LoVo (cell line): Measurements from ENCODE around the gene NDUFA7.
"Not testable (repeated sequence)": the region's sequence is repeated elsewhere in the genome, so short reads cannot be mapped to it uniquely, and the experiment has no call there.

Experiments used
- DNase-seq: peaks from one replicate; pipeline ENCODE4 v3.0.0-alpha.2; 2016; ENCODE audit warnings: low spot score

NDUFA7 gene

DNA sequence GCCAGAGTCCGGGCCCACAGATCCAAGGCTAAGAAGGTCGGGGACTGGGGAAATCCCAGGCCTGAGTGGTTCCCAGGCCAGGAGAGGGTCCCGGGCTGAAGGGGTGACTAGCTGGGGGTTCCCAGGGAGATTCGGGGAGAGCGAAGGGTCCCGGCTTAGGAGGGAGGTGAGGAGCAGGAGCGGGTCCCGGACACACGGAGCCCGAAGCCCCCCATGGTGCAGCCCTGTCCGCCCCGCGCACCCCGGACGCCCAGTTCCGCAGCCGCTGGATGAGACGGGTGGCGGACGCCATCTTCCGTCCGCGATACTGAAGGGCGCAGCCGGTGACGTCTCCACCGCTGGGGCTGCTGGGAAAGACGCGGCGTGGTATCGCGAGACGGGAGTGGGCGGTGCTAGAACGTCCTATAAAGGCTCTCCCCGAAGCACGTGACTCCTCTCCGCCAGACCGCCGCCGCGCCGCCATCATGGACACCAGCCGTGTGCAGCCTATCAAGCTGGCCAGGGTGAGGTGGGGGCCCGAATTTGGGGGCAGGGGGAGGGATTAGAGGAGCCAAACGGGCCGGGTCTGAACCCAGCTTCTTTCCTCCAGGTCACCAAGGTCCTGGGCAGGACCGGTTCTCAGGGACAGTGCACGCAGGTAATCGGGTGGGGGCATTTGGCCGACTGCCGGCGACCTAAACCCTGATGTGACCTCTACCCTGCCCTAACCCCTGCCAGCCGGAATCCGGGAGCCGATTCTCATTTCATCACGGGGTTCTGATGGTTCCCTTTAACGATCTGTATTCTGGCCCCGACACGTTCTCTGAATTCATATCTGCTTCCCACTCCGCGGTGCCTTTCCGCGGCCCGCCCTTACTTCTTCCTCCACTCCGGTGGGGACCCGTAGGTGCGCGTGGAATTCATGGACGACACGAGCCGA lies at the start of gene NDUFA7, which contains the start of gene RPS28:
TSS of gene NDUFA7 (minus strand) at position 309 of the 919 bp plus-strand sequence. CDS start at position 292, 17 bp downstream.
TSS of gene RPS28 (plus strand) at position 430 of the 919 bp plus-strand sequence. CDS start at position 465, 35 bp downstream.
- DNase-seq = peak; percentile 97

DNA sequence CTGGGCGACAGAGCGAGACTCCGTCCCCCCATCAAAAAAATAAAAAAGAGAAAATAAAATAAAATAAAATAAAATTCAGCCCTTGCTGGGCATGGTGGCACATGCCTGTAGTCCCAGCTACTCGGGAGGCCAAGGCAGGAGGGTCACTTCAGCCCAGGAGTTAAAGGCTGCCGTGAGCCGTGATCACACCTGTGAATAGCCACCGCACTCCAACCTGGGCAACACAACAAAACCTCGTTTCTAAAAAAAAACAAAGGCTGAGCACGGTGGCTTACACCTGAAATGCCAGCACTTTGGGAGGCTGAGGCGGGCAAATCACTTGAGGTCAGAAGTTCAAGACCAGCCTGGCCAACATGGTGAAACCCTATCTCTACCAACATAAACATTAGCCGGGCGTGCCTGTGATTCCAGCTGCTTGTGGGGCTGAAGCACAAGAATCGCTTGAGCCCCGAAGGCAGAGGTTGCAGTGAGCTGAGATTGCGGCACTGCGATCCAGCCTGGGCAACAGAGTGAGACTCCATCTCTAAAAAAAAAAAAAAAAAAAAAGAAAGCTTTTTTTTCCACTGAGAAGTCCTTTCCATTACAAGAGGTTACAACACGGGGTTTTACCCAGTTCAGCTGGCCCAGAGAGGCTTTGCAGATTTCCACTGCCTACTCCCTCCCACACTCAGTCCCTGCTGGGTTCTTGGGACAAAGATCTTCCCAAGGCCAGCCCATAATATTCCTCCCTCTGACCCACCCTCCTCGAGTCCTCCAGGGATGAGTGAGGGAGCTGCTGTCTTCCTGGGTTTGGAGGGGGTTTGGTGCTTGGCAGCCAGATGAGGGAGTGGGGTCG lies 49.2 kb upstream of the NDUFA7 start:
- DNase-seq = no peak

DNA sequence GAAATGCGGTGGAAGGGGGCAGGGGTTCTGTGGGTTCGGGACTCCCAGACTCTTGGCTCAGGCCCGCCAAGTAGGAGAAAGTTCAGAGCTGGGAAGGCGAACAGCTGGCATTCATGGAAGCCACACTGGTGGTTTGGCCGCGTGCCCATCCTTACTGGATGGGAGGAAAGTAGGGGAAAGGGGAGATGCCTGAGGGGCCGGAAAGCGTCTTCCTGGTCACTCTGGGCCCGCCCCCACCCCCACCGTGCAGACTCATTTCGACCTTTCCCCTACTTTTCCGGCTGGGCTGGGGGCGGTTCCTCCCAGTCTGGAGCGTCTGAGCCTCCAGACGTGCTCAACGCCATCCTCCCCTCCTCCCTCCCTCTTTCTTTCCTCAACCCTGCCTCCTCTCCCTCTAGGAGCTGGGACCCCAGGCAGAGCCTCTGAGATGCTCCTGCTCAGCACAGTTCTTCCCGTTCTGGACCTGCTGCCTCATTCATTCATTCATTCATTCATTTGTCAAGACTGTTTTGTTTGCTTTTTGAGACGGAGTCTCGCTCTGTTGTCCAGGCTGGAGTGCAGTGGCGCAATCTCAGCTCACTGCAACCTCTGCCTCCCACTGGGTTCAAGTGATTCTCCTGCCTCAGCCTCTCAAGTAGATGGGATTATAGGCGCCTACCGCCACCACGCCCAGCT lies 46.3 kb upstream of the NDUFA7 start:
- DNase-seq = peak; percentile 79

DNA sequence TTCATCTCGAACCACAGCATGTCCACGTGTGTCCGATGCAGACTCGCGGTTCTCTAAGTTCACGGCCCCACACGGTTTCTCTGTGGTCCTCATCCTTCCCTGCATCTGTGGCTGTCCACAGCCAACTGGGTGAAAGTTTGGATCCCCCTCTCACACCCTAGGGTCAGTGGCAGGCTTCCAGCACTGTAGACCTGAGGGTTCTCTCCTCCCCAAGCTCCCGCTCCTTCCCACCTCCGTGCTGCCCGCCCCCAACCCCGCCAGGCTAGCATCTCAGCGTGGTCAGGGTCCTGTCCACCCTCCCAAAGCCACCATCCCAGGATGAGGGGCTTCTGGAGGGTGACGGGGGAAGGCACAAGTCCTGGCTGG lies 45.8 kb upstream of the NDUFA7 start:
- no peak for DNase-seq

DNA sequence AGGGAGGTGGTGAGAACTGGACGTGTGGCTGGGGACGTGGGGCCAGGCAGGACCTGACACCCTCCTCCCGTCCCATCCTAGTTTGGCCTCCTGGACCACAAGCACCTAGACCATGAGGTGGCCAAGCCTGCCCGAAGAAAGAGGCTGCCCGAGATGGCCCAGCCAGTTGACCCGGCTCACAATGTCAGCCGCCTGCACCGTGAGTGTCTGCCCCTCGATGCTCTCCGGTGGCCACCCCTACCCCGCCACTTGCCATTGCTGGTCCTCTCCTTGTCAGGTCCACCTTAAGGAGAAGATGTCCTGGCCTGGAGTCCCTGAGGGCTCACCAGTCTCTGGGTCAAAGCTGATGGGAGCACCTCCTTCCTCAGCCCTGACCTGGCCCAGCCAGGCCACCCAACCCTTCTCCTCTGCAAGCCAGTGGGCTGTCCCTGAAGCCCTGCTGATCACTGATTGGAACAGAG lies 45.0 kb upstream of the NDUFA7 start:
- DNase-seq = no peak

DNA sequence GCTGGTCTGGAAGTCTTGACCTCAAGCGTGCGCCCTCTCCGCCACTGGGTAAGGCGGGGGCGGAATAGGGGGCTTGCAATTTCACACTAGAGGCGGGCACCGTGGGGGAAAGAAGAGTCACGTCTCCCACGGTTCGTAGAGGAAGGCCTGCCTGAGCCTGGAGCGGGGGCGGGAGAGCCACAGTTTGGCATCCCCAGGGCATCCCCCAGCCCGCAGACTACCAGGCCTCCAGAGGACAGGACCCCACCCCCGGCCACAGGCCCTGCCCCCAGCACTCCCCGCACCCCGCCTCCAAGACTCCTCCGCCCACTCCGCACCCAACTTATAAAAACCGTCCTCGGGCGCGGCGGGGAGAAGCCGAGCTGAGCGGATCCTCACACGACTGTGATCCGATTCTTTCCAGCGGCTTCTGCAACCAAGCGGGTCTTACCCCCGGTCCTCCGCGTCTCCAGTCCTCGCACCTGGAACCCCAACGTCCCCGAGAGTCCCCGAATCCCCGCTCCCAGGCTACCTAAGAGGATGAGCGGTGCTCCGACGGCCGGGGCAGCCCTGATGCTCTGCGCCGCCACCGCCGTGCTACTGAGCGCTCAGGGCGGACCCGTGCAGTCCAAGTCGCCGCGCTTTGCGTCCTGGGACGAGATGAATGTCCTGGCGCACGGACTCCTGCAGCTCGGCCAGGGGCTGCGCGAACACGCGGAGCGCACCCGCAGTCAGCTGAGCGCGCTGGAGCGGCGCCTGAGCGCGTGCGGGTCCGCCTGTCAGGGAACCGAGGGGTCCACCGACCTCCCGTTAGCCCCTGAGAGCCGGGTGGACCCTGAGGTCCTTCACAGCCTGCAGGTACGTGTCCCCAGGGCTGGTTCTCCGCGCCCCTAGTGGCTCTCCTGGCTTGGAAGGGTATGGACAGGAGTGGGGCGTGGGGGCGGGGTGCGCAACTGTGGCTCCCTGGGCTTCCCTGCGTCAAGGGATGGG lies 42.9 kb upstream of the NDUFA7 start, which contains the start of gene ANGPTL4:
TSS of gene ANGPTL4 (plus strand) at position 353 of the 969 bp plus-strand sequence. CDS start at position 520, 167 bp downstream.
- DNase-seq = peak; percentile 76

DNA sequence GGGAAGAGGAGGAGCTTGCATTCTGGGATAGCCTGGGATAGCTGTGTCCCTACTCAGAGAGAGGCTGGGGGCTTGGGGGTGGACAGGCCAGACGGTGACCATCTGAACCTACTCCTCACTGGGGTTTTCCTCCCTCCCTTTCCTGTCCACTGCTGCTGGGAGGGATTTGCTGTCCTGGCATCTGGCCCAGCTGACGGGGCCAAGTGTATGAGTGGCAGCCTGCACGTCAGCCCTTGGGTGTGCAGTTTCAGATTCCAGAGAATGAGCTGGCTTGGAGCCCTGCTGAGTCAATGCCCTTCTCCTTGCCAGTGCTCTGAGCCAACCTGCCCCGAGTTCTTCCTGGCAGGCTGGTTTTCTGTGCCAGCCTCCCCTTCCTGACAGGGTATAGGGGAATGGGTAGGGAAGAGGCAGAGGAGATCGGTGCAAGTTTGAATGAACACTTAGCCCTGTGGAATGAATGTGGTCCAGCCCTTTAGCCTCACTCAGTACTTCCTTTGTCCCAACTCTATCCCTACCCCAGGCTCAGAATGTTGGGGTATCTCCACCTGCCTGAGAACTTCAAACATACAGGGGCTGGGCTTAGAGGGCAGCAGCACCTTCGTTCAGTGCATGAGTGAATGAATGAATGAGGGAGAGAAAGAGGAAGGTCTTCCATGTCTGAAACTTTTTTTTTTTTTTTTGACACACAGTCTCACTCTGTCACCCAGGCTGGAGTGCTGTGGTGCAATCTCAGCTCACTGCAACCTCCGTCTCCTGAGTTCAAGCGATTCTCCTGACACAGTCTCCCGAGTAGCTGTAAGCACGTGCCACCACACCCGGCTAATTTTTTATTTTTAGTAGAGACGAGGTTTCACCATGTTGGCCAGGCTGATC lies 41.0 kb upstream of the NDUFA7 start:
- peak; percentile 96 for DNase-seq

DNA sequence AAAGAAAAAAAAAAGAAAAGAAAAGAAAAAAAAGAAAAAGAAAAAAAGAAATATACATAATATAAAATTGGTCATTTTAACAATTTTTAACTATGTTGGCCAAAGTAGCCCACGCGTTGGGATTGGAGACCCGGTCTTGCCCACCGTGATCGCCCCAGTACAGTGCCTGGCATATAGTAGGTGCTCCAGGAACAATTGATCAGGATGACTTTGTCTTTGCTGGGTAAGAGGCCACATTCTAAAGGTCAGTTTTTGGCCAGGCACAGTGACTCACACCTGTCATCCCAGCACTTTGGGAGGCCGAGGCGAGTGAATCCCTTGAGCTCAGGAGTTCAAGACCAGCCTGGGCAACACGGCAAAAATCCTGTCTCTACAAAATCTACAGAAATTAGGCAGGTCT lies 39.0 kb upstream of the NDUFA7 start:
- no peak for DNase-seq

DNA sequence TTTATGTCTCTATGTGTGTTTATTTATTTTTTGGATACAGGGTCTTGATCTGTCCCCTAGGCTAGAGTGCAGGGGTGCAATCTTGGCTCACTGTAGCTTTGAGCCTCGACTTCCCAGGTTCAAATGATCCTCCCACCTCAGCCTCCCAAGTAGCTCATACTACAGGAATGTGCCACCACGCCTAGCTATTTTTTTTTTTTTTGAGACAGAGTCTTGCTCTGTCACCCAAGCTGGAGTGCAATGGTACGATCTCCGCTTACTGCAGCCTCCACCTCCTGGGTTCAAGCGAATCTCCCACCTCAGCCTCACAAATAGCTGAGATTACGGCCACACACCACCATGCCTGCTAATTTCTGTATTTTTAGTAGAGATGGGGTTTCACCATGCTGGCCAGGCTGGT lies 37.8 kb upstream of the NDUFA7 start:
- DNase-seq = no peak

DNA sequence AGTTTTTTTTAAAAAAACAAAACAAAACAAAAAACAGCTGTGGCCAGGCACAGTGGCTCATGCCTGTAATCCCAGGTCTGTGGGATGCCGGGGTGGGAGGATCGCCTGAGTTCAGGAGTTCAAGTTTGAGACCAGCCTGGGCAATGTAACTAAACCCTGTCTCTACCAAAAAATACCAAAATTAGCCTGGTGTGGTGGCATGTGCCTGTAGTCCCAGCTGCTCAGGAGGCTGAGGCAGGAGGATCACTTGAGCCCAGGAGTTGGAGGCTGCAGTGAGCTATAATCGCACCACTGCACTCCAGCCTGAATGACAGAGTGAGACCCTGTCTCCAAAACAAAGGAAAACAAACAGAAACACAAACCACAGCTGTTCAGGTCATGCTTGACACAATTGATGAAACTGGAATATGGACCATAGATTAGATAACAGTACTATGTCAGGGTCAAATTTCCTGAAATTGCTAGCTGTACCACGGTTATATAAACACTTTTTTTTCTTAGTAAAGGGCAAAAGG lies 35.9 kb upstream of the NDUFA7 start:
- no peak for DNase-seq

DNA sequence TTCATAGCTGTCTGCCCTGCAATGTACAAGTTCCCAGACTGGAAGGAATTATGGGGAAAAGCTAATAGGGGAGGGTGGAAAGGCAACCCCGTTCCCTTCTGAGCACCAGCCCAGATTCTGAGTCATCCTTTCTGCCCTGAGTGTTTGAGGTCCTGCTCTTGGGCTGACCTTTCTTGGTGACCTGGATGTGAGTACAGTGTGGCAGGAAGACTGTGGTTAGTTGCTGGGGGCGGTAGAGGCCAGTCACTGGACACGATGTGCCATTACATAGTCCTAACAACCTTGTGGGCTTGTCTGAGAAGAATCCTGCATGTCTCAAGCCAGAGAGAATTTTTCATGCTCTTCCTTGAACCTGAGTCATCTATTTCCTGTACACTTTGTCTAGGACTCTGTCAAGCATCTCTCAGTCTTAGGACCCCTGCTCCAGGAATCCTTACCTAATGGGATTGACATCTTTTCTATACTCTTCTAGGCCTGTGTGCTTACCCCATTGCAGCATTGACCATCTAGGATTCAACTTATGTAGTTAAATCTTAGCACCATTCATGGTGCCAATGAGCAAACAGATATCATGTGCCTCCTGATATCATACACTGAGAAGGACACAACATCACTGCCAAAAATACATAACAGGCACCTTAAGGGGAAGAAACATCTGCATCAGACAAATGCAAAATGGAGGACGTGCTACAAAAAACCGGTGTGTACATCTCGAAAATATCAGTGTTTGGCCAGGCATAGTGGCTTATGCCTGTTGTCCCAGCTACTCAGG lies 34.6 kb upstream of the NDUFA7 start:
- peak; percentile 27 for DNase-seq

DNA sequence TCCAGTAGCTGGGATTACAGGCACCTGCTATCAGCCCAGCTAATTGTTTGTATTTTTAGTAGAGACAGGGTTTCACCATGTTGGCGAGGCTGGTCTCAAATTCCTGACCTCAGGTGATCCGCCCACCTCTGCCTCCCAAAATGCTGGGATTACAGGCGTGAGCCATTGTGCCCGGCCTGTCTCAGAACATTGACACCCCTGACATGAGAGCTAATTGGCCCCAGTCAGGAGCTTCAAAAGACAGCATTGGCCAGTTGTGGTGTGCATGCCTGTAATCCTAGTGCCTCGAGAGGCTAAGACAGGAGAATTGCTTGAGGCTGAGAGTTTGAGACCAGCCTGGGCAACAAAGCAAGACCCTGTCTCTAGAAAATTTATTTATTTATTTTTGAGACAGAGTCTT lies 31.7 kb upstream of the NDUFA7 start:
- not testable (repeated sequence) for DNase-seq

DNA sequence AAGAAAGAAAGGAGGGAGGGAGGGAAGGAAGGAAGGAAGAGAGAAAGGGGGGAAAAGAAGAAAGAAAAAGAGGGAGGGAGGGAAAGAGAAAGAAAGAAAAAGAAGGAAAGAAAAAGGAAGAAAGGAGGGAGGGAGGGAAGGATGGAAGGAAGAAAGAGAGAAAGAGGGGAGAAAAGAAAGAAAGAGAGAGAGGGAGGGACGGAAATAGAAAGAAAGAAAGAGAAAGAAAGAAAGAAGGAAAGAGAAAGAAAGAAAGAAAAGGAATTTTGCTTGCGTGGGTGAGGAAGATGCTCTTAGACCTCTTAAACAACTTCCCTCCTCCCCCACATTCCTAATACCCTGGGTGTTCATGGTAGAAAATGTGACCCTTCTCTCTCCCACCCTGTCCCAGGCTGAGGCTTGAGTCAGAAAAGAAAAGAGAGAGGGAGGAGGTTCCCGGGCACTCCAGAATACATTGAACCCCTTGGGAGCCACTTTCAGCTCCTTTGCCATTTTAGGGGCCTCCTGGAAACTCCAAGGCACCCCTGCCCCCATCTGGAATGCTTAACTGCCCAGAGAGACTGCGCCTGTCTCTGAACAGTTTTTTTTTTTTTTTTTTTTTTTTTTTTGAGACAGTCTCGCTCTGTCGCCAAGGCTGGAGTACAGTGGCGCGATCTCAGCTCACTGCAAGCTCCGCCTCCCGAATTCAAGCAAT lies 31.1 kb upstream of the NDUFA7 start:
- DNase-seq = no peak

DNA sequence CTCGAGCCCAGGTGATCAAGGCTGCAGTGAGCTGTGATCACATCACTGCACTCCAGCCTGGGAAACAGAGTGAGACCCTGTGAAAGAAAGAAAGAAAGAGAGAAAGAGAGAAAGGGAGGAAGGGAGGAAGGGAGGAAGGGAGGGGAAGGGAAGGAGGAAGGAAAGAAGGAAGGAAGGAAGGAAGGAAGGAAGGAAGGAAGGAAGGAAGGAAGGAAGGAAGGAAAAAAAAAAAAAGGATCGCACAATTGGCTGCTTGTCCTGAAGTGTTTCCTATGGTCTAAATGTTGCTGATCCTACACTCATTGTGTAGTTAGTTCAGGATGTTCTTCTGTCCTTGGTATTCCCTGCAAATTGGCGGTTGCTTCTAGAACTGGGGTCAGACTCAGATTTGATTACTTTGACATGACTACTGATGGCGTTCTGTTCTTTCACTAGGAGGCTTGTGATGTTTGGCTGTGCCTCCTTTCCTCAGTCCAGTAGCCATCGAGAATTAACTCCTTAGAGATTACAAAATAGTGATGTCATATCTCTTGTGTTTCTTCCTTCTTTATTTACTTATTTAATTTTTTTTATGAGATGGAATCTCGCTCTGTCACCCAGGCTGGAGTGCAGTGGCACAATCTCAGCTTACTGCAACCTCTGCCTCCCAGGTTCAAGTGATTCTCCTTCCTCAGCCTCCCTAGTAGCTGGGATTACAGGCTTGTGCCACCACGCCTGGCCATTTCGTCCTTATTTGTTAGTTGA lies 28.6 kb upstream of the NDUFA7 start:
- DNase-seq = not testable (repeated sequence)

DNA sequence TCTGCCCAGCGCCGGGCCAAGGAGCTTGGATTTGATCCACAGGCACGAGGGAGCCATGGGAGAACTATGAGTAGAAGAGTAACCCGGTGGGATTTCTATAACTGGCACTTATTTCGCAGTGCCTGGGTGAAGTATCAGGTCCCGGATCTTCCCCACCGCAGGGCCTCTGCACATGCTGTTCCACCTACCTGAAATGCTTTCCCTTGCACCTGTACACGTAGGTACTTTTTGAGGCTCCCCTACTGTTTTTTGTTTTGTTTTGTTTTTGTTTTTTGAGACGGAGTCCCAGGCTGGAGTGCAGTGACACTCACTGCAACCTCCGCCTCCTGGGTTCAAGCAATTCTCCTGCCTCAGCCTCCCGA lies 22.3 kb upstream of the NDUFA7 start:
- DNase-seq = no peak

DNA sequence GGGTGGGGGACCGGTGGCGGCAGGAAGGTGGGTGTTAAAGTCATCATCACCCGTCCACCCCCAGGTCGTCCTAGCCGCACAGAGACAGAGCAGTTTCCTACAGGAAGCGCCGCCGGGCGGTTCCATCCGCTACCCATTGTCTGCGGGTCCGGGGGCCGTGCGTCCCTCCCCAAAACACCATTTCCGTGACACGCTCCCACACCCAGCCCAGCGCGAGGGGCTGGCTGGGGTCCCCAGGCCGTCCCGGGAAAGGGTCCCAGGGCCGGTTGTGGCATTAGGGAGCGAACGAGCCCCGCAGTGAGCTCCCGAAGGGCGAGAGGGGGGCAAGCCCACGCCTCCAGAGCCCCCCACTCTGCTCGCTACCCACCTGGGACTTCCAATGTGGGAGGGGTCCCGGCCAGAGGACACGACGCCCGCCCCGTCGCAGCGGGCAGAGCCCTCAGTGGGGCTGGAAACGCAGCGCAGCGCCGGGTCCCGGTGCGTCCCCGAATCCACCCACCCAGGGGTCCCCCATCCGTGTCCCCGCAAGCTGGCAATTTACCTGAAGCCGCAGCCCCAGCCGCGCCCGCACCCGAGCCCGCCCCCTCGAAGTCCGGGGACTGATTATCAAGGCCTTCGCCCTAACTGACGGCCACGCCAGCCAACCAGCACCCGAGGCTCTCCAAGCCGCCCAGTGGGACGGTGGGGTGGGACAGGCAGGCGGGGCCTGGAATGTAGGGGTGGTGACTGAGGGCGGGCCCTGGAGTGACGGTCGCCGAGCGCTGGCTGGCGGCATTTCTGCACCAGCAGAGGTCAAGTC lies 21.7 kb upstream of the NDUFA7 start, which contains the start of gene KANK3:
TSS of gene KANK3 (minus strand) at position 579 of the 799 bp plus-strand sequence. CDS start 5,434 bp downstream, outside the sequence.
- peak; percentile 94 for DNase-seq

DNA sequence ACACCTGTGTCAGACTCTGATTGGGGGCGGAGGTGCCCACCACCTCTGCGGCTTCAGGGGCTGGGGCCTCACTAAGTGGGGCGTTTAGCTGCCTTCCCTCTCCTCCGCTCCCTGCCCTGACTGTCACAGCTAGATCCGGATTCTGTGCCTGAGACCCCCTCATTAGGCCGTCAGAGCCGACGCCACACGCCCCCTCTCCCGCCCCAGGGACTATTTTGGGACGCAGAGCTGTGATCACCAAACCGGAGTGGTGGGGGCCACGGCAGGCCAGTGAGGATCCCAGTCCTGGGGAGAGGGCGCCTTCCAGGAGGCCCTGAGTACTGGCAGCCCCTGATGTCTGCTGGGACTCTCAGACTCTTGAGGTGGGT lies 21.1 kb upstream of the NDUFA7 start:
- DNase-seq = no peak
